Activated CD8-positive, alpha-beta memory T cell treated with anti-CD3 and anti-CD28 coated beads, Interleukin-2, amount 50 U/mL, for 24 hours (primary cell): ENCODE measurements around the gene KCNQ1.

Source experiments
- DNase-seq: peaks from one replicate; pipeline ENCODE4 v3.0.0-alpha.2; 2020; ENCODE audit errors: extremely low read depth

KCNQ1 gene

DNA sequence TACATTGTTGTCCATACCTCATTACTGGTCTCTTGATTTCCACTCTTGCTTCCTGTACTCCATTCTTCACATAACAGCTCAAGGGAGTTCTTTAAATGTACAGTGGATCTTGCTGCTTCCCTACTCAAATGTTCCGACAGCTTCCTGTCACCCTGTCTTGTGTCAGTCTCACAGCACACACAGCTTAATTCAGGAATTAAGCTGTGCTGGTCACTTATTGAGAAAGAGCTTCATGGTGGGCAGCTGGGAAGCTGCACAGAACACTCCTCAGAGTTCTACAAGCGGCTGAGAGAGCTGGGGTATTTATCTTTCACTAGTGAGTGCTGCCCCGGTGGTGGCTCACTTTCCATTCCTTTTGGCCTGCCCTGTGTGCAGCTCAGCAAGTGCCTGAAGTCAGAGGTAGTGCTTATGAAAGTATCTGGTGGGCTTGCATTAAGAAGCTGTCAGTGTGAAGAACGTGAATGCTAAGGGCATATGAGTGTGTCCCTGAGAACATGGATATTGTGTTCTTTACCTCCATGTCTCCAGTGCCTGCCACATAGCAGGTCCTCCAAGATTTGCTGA, 206.3 kb downstream of the KCNQ1 start:
- DNase-seq = no peak

DNA sequence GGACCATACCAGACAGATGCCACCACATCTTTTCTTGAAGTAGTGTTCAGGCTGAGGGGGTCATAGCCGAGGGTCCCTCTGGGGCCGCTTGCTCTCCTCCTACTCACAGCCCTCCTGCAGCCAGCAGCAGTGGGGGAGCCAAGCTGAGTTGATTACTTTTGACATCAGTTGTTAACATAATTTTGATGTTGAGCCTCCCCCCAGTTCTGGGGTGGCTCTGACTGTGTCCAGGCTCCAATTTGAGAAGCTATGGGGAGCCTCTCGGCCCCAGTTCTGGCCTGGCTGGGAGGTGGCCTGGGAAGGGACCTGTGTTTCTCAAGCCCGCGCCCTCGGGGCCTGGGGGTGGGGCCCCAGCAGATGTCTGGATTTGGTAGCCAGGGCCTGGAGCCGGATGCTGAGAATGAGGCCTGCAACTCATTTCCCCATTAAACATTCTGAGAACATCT, 207.0 kb downstream of the KCNQ1 start:
- DNase-seq = no peak

DNA sequence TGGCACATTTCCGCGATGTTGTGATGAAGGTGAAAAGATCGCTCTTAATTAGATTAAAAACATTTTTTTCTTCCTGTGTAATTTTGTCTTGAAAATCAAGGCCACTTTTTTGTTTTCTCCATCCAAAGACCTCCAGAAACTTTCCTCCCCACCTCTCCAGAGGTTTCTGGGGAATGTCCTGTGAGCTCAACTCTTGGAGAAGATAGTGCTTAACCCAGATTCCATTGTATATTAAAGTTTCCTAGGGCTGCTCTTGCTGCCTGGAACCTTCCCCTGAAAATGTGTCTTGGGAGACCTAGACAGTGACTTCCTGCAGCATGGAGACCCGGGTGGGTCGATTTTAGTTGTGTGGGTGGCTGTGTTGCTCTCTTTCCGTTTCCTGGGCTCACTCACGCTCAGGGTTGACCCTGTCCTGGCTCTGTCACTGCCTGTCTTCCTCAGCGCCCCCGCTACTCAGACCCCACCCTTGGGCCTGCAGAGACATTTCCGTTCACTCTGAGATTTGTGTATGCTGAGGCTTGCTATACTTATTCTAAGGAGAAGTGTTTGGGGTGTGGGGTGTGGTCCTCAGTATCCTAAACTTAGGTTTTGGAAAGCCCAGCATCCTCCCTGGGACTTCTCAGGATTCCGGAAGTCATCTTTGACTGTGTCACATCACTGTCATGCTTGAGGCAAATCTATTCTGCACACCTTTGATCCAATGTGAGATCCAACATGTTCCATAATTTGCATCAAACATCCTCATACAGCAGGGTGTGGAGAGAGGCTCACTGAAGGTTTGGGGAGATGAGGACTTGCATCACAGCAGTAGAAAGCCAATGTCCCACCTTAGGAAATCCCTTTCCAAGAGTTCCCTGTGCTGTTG, 207.8 kb downstream of the KCNQ1 start:
- DNase-seq = no peak

DNA sequence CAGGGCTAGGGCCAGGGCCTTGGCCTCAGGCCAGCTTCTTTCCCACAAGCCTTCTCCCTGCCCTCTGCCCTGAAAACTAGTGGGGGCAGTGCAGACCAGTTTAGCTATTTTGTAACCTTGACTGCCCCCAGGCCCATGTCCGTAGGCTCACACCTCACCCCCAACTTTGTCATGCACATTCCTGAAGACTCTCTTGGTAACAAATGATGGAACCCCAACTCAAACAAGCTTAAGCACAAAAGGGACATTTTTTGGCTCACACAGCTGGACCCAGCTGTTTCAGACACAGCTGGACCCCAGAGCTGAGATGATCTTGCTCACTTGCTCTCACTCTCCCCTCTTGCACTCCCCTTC, 208.4 kb downstream of the KCNQ1 start:
- no peak for DNase-seq

DNA sequence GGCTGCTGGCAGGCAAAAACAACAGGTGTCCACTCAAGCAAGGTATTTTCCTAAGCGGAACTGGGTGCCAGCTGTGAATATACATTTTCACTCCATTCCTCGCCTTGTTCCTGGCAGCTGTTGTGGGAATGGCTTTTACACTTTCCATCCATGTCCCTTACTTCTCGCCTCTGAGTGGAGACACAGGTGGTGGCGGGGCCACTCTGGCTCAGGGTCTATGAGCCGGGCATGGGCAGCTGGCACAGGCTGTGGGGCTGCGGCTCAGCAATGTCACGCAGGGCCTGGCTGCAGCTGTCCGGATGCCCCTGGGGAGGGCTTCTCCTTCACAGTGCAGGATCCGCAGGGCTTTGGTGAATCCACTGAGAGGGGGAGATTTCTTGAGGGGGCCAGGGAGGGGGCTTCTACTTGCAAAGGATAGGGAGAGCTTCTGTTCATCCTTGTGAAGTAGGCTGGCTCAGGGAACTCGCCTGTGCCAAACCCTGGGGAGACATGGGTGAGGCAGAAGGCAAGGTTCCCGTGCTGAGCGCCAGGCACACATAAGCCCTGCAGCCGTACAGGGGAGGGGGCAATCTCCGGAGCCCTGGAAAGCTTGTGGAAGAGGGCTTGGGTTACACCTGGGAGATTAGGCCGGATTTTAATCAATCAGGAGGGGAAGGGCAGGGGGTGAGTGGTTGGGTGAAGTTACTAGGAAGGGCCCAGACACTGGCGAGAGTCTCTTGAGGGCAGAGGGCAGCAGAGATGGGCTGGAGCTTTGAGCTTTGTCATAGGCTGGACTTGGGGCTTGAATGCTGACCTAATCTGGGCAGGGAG, 209.3 kb downstream of the KCNQ1 start:
- DNase-seq = no peak

DNA sequence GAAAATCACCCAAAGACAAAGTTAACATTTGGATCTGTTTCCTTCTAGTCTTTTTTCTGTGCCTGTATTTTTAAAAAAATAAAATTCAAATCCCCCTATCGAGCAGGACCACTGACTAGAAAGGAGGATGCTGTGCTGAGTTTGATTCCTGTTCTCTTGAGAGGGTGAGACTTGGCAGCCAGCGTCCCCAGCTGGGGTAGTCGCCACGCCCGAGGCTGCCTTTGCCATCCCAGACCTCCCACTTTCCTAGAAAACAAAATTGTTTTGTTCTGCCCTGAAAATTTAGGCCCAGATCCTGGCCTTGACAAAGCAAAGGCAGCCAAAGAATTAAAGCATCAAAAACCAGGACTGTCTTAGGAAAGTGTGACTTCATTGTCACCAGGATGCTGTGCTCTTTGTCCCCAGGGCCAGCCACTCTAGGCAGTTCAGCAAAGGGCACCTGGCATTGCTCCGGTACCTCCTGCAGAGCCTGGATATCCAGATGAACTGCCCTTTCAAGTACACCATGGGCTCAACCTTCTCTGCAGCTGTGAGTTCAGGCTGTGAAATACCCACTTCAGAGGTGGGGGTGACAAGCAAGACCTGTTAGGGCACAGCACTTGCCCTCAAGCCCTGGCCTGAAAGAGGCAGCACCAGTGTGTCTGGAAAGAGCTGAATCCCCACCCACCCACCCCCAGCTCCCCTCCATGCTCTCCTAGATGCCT, 210.4 kb downstream of the KCNQ1 start:
- no peak for DNase-seq

DNA sequence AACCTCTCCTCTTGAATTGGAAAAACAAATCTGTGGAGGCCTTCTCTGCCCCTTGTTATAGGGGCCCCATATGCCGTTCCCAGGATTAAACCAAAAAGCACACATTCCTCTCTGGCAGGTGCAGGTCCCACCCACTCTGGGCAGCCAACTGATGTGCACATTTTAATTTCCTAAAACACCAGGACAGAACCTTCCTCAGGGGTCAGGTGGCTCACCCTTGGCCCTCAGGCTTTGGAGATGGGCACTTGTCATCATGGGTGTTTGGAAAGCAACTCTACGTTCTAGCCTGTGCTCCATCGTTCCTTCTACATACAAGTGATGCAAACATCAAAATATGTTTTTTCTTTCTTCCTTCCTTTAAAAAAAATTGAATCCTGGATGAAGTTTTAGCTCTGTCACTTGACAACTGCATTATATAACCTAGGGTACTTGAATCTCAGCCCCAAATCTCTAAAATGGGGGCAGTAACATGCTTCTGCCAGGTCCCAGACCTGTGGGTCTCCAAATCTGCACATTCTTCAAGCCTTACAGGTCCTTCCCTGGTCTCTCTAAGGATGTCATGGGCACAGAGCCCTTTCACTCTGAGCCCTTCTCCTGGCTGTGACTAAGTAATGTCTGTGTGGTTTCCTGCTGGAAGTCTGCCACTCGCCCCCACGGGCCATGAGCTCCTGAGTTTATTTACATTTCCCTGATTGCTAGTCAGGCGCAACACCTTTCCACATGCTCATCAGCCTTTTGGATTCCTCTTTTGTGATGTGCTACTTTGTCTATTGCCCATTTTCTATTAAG, 211.2 kb downstream of the KCNQ1 start:
- no peak for DNase-seq

DNA sequence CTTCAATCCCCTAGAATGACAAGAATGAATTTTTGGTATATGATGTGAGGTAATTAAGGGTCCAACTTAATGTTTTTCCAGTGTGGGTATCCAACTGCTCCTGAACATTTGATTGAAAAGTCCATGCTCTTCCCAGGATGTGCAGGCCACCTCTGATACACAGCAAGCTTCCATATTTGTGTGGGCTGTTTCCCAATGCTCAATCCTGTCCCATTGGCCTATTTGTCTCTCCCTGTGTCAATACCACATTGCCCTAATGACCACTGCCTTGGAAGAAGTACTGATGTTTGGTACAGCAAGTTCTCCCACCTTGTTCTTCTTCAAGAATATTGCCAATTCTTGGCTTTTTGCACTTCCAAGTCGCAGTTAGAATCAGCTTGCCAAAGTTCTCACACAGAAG, 212.1 kb downstream of the KCNQ1 start:
- DNase-seq = no peak

DNA sequence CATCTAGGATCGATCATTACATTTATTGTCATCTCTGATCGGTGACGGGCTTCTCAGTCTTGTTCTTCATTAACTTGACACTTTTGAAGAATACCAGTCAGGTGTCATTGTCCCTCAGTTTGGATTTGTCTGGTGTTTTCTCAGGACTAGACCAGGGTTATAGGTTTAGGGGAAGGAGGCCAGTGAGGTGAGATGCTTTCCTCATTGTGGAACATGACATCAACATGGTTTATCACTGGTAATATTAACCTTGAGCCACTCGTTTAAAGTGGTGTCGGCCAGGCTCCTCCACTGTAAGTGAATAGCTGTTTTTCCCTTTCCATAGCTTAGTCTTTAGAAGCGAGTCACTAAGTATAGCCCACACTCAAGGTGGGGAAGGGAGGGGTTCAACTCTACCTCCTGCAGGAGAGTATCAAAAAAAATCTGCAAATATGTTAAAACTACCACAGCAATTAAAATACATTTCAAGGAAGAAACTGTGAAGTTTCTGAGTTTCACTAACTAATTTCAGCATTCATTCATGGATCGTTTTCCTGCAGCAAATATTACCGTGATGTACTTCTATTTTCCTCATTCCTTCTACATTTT, 213.0 kb downstream of the KCNQ1 start:
- no peak for DNase-seq

DNA sequence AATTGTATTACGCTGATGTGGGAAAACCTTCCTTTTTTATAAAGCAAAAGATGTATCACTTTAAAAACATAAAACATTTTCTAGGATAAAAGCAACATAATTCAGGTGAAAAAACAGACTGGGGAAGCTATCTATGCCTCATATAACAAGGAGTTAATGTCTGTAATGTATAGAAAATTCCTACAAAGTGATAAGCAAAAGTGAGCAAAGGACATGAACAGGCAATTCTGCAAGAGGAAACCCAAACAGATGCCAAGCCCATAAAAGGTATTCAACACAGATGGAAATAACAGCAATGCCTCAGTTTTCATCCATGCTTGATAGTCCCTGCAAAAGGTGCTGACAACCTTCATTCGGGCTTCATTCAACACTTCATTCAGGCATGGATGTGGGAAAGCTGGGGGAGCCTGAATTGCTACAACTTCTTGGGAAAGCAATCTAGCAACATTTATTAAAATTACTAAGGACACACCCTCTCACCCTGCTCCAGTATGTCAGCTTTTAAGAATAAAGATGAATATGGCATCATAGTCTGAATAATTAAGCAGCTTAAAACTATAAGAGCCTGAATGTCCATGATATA, 215.6 kb downstream of the KCNQ1 start:
- no peak for DNase-seq

DNA sequence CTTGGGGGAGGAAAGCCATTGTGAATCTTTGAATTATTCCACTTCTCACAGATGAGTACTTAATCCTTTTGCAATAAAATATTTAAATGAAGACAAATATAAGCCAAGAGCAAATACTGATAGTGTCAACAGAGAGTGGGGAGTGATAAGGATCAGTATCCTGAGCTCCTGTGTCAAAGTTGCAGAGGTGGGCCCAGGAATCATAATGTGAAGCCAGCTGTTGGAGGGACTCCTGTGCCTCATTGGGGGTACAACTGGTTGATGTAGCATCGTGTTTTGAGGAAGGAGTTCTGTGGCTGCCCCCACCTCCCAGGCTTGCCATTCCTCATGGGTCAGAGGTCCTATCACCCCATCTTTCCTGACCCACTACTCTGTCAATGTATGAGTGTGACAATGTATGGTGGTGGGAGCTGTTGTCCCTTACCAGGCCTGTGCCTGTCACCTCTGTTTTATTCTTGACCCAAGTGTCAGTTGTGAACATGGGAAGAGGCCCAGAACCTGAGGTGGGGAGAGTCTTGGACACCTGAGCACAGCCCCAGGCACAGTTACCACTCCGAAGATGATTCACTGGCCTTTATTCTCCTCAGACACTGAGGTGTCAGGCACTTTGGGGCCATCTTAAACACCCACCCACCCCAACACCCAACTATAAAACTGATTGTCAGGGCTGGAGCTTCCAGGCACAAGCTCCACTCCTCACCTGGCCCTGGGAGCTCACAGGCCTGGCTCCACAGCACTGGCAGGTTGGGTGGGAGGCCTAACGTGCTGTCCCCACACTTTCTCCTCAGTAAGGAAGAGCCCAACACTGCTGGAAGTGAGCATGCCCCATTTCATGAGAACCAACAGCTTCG, 216.6 kb downstream of the KCNQ1 start:
- DNase-seq = no peak

DNA sequence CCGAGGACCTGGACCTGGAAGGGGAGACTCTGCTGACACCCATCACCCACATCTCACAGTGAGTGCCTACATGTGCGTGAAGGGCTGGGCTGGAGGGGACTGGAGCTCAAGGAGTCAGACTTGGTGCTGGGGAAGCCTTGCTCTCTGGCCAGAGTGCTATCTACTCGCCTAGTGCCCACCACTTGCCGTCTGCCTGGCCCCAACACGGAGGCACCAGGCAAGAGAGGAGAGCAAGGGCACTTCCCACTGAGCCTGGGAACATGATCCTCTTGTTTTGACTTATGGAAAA, 217.2 kb downstream of the KCNQ1 start:
- no peak for DNase-seq

DNA sequence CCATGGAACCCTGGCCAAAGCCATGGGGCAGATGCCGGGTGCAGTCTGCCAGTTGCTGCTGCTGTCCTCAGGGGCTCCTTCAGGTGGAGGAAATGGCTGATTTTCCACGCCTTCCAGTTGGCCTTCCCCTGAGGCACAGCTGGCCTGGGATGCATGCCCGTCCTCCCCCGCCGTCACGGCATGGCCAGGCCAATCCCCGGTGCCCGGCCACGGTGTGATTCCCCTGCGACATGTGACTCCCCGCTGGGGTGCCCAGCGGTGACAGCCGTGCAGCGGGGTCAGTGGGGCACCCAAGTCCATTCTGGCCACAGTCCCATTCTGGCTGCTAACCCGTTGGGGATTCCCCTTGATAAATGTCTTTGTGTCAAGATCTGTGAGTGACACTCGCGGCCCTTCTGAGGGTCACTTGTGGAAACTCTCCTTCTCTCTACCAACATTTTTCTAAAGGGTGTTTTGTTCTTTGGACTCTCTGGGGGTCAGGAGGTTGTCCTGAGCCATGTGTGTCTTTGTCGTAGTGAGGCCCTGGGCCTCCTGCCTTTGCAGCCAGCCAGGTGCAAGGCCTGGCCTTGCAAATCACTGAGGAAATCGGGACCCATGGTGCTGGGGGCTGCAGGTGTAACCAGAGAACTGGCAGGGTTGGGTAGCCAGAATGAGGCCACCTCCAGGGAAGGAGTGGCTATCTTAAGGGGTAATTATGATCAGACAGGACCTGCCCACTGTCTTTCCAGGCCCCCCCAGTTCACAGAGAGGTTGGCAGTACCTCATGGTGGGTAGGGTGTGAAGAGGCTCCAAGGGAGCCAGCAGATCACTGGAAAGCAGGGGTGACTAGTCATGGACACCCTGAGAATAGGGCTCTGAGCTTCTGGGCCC, 217.9 kb downstream of the KCNQ1 start:
- no peak for DNase-seq

DNA sequence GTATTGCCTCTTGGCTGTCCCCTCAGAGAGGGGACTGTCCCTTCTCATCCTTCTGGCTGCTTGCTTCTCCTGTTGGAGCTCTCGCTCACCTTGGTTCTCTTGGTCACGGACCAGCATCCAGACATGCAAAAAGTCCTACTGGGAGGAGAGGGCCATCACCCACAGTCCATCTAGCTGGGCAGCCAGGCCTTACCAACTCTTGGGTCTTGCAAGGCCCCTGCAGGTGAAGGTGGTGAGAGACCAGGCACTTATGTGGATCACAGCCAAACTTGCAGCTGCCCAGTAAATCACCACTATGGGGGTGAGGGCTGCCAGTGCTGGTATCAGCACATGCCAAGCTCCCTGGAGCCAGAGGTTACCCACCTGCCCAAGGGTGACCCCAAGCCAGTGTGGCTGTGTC, 218.7 kb downstream of the KCNQ1 start:
- DNase-seq = no peak

DNA sequence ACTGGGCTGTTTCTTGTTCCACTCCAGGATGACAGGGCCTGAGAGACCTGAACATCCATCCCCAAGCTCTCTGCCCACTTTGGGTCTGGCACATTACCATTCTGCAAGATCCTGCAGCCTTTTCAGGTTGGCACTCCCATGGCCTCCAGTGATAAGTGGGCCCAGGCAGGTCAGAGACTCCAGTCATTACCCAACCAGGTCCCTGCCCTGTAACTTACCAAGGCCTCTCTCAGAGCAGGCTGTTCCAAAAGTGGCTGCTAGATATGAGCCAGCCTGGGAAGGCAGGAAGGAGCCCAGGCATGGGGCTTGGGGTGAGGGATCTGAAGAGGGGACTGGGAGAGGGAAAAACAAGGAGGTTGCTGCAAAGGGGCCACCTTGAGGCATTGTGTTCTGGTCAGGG, 219.1 kb downstream of the KCNQ1 start:
- no peak for DNase-seq

DNA sequence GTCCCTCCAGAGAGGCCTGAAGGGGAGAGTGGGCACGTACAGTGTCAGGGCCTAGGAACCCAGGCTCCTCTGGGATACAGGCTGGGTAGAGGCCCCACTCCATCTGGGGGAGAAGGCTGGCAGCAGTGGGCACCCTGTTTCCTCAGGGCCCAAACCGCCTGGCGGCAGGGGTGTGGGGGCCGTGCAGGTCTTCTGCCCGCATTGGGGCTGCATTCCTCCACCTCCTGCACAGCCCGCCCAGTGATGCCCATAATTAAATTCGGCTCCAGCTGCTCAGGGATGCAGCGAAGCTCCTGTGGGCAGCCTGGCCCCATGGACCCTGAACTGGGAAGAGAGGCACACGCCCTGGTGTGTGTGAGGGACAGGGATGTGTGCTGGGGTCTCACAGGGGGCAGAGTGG, 219.6 kb downstream of the KCNQ1 start:
- no peak for DNase-seq

DNA sequence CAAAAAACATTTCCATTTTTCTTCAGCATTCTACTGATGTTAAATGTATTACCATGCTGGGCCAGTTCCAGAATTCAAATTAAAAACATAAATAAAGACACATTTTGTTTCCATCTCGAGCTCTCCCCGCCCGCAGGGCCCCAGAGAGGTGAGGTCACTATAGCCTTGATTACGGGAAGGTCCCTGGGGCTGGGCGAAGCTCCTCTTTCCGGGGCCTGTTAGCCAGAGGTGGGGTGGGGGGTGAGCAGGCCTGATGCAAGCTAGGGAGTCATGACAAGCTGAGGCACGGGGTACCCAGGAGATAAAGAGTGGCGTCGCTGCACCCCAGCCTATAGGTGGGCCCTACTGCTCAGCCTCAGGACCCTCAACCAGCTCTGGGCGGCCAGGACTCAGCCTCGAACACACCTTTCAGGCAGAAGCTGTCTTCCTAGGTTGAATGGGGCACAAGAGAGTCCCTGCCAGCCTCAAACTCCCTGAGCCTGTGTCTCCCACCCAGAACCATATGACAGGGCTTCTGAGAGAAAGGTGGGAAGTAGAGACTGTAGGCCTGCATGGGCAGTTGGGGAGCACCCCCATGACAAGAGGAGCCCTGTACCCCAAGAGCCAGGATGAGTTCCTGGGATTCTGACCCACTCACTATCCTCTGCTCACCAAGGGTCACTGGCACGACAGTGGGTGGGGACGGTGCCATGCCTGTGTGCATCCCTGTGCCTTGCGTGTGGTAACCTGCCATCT, 220.2 kb downstream of the KCNQ1 start:
- DNase-seq = no peak
